MM.1S (cell line): ENCODE measurements around the gene NUDT12.

Source experiments
- DNase-seq: peaks from one replicate; pipeline ENCODE4 v3.0.0-alpha.2; 2015
- H2AFZ ChIP-seq: fragments of 300-600 bp; sonication (generic); 2 replicates; pipeline ENCODE4 v1.6.0; 2016; ENCODE audit warnings: antibody characterized with exemption, low read length
- H3F3A ChIP-seq: fragments of 300-600 bp; sonication (generic); 2 replicates; pipeline ENCODE4 v1.6.1; 2016; ENCODE audit warnings: mild to moderate bottlenecking, antibody characterized with exemption, low read length, moderate library complexity, mixed read lengths; ENCODE audit not compliant: insufficient read depth
- H3K27ac ChIP-seq: fragments of 300-600 bp; sonication (generic); 2 replicates; pipeline ENCODE4 v1.5.1; 2016; ENCODE audit warnings: mild to moderate bottlenecking, low read length
- H3K27me3 ChIP-seq: fragments of 300-600 bp; sonication (generic); replicated peaks from 2 replicates; pipeline ENCODE4 v1.6.0; 2016; ENCODE audit warnings: low read length; ENCODE audit not compliant: insufficient read depth
- H3K36me3 ChIP-seq: fragments of 300-600 bp; sonication (generic); replicated peaks from 2 replicates; pipeline ENCODE4 v1.6.1; 2016; ENCODE audit warnings: mild to moderate bottlenecking, low read length, mixed read lengths; ENCODE audit not compliant: insufficient read depth
- H3K4me1 ChIP-seq: fragments of 300-600 bp; sonication (generic); 2 replicates; pipeline ENCODE4 v1.6.1; 2016; ENCODE audit warnings: low read length, mixed read lengths
- H3K4me2 ChIP-seq: fragments of 300-600 bp; sonication (generic); 2 replicates; pipeline ENCODE4 v1.6.0; 2016; ENCODE audit warnings: low read depth, low read length
- H3K4me3 ChIP-seq: fragments of 300-600 bp; sonication (generic); 2 replicates; pipeline ENCODE4 v1.5.1; 2016; ENCODE audit warnings: low read length, mixed read lengths
- H3K79me2 ChIP-seq: fragments of 300-600 bp; sonication (generic); 2 replicates; pipeline ENCODE4 v1.6.1; 2016; ENCODE audit warnings: mixed run types, low read length, mixed read lengths
- H3K9ac ChIP-seq: fragments of 300-600 bp; sonication (generic); 2 replicates; pipeline ENCODE4 v1.6.1; 2016; ENCODE audit warnings: low read length, mixed read lengths
- H3K9me2 ChIP-seq: fragments of 300-600 bp; sonication (generic); replicated peaks from 2 replicates; pipeline ENCODE4 v1.6.1; 2016; ENCODE audit warnings: mild to moderate bottlenecking, low read length, mixed read lengths; ENCODE audit not compliant: insufficient read depth
- H3K9me3 ChIP-seq: fragments of 300-600 bp; sonication (generic); replicated peaks from 2 replicates; pipeline ENCODE4 v1.6.1; 2016; ENCODE audit warnings: mild to moderate bottlenecking, low read length, mixed read lengths; ENCODE audit not compliant: insufficient read depth
- H4K20me1 ChIP-seq: fragments of 300-600 bp; sonication (generic); 2 replicates; pipeline ENCODE4 v1.6.1; 2016; ENCODE audit warnings: mild to moderate bottlenecking, low read length, moderate library complexity, mixed read lengths; ENCODE audit not compliant: insufficient read depth
- CTCF ChIP-seq: fragments of 300-600 bp; sonication (generic); IDR thresholded peaks from 2 replicates; pipeline ENCODE4 v1.5.1; 2016; ENCODE audit warnings: antibody characterized with exemption, low read length, mixed read lengths
- EZH2 ChIP-seq: fragments of 300-600 bp; sonication (generic); optimal IDR thresholded peaks from 2 replicates; pipeline ENCODE3; 2017; ENCODE audit warnings: low read depth, mild to moderate bottlenecking, antibody characterized with exemption, low read length, mixed read lengths
- EZH2phosphoT487 ChIP-seq: fragments of 300-600 bp; sonication (generic); IDR thresholded peaks from 2 replicates; pipeline ENCODE4 v1.6.1; 2018; ENCODE audit warnings: antibody characterized with exemption, low read length

The NUDT12 gene

GRCh38 chr5:103502662-103503061 lies 59.9 kb downstream of the NUDT12 start:
- no peaks in the 10 kb centered on the region for H3F3A ChIP-seq
- H4K20me1 ChIP-seq = no peaks in the 10 kb centered on the region
- H3K9ac ChIP-seq = no peak overlapping the region
- no peak overlapping the region for H3K4me2 ChIP-seq
- no peaks in the 10 kb centered on the region for H3K4me1 ChIP-seq
- no peak overlapping the region for H3K4me3 ChIP-seq
- H3K36me3 ChIP-seq = no peaks in the 10 kb centered on the region
- no peaks in the 10 kb centered on the region for H3K9me2 ChIP-seq
- H3K79me2 ChIP-seq = no peaks in the 10 kb centered on the region
- TF ChIP-seq CTCF = no peak
- no peak for TF ChIP-seq EZH2phosphoT487
- no peak for TF ChIP-seq EZH2
- H2AFZ ChIP-seq = no peak overlapping the region
- no peak for DNase-seq
- H3K9me3 ChIP-seq = no peaks in the 10 kb centered on the region
- H3K27ac ChIP-seq = no peak overlapping the region
- no peaks in the 10 kb centered on the region for H3K27me3 ChIP-seq
